ENCODE data around the gene SOX2.

- no peak for TF ChIP-seq POLR2AphosphoS5 (IDR thresholded peaks at IDR 0.05; ENCODE audit: low read depth, low read length)
- no peak for TF ChIP-seq CTCF (IDR thresholded peaks at IDR 0.05)
- TF ChIP-seq REST (IDR thresholded peaks at IDR 0.05; ENCODE audit: insufficient read depth in 1 of 2, low read depth in 2 of 2, low read length in 1 of 2): no peak
Observed at GRCh38 chr3:181739628-181740027, 27.9 kb downstream of the SOX2 start.
